OCI-LY3 (cell line): ENCODE data around the gene OR52E4.

Experiments
- CTCF ChIP-seq: fragments of 200-600, 300-600 bp; sonication (generic); IDR thresholded peaks from 2 replicates; pipeline ENCODE4 v1.5.1; 2014; ENCODE audit warnings: antibody characterized with exemption, low read length, low read depth
- EZH2phosphoT487 ChIP-seq: fragments of 200-600 bp; shearing (Covaris generic); IDR thresholded peaks from 2 replicates; pipeline ENCODE4 v1.6.1; 2018; ENCODE audit warnings: antibody characterized with exemption, mixed run types, low read depth

GRCh38 chr11:5910540-5910939 is 30.1 kb downstream of the OR52E4 start:
- no peak for TF ChIP-seq CTCF
- TF ChIP-seq EZH2phosphoT487 = no peak
